SU-DHL-6 (cell line): ENCODE data around the gene NUDT8.

Experiments used
- H2AFZ ChIP-seq: fragments of 200-600 bp; sonication (generic); 2 replicates; pipeline ENCODE4 v1.6.1; 2014; ENCODE audit warnings: low read depth, mild to moderate bottlenecking, moderate library complexity, mixed read lengths, antibody characterized with exemption, low read length; ENCODE audit not compliant: severe bottlenecking
- H3F3A ChIP-seq: fragments of 200-600 bp; shearing (Covaris generic); 2 replicates; pipeline ENCODE4 v1.6.0; 2016; ENCODE audit warnings: antibody characterized with exemption, mild to moderate bottlenecking; ENCODE audit not compliant: insufficient read depth
- H3K27ac ChIP-seq: fragments of 200-600 bp; sonication (generic); 2 replicates; pipeline ENCODE4 v1.5.1; 2016; ENCODE audit warnings: low read depth, mild to moderate bottlenecking, low read length, moderate library complexity, mixed read lengths
- H3K27me3 ChIP-seq: fragments of 200-600 bp; sonication (generic), shearing (Covaris generic); 2 replicates; pipeline ENCODE4 v1.6.0; 2014; ENCODE audit warnings: mild to moderate bottlenecking, low read length
- H3K36me3 ChIP-seq: fragments of 200-600 bp; sonication (generic); 2 replicates; pipeline ENCODE4 v1.6.1; 2014; ENCODE audit warnings: mild to moderate bottlenecking, low read length, mixed read lengths
- H3K4me2 ChIP-seq: fragments of 300-600, 200-600 bp; shearing (Covaris generic), sonication (generic); 2 replicates; pipeline ENCODE4 v1.6.0; 2014; ENCODE audit warnings: low read length, low read depth, mild to moderate bottlenecking; ENCODE audit not compliant: poor library complexity, severe bottlenecking
- H3K4me3 ChIP-seq: fragments of 200-600 bp; sonication (generic); 2 replicates; pipeline ENCODE4 v1.5.1; 2014; ENCODE audit warnings: antibody characterized with exemption, low read length, mild to moderate bottlenecking, mixed read lengths; ENCODE audit not compliant: insufficient read depth, poor library complexity, severe bottlenecking
- H3K79me2 ChIP-seq: fragments of 200-600 bp; sonication (generic); 2 replicates; pipeline ENCODE4 v1.6.1; 2014; ENCODE audit warnings: mild to moderate bottlenecking, low read length, moderate library complexity; ENCODE audit not compliant: insufficient read depth
- H3K9ac ChIP-seq: fragments of 200-600 bp; sonication (generic); 2 replicates; pipeline ENCODE4 v1.7.0; 2014; ENCODE audit warnings: mild to moderate bottlenecking, low read length
- H3K9me2 ChIP-seq: fragments of 200-600 bp; sonication (generic); replicated peaks from 2 replicates; pipeline ENCODE4 v1.6.1; 2014; ENCODE audit warnings: low read length; ENCODE audit not compliant: insufficient read depth
- H3K9me3 ChIP-seq: fragments of 200-600 bp; sonication (generic); 2 replicates; pipeline ENCODE4 v1.6.1; 2014; ENCODE audit warnings: low read length, mixed read lengths; ENCODE audit not compliant: insufficient read depth
- H4K20me1 ChIP-seq: fragments of 200-600 bp; sonication (generic); 2 replicates; pipeline ENCODE4 v1.6.1; 2014; ENCODE audit warnings: low read depth, mild to moderate bottlenecking, antibody characterized with exemption, low read length, moderate library complexity, mixed read lengths
- EZH2phosphoT487 ChIP-seq: fragments of 200-600 bp; sonication (generic), shearing (Covaris generic); conservative IDR thresholded peaks from 2 replicates; pipeline ENCODE4 v1.6.1; 2018; ENCODE audit warnings: mild to moderate bottlenecking, antibody characterized with exemption, low read length, moderate library complexity, mixed read lengths
- TF ChIP-seq, protein P1 (sequence below): fragments of 200-600 bp; sonication (generic); IDR thresholded peaks from one replicate; pipeline ENCODE4 v1.5.1; 2017; ENCODE audit warnings: antibody characterized with exemption, mild to moderate bottlenecking, low read length, moderate library complexity; ENCODE audit not compliant: insufficient read depth, poor library complexity, severe bottlenecking

NUDT8 gene

DNA sequence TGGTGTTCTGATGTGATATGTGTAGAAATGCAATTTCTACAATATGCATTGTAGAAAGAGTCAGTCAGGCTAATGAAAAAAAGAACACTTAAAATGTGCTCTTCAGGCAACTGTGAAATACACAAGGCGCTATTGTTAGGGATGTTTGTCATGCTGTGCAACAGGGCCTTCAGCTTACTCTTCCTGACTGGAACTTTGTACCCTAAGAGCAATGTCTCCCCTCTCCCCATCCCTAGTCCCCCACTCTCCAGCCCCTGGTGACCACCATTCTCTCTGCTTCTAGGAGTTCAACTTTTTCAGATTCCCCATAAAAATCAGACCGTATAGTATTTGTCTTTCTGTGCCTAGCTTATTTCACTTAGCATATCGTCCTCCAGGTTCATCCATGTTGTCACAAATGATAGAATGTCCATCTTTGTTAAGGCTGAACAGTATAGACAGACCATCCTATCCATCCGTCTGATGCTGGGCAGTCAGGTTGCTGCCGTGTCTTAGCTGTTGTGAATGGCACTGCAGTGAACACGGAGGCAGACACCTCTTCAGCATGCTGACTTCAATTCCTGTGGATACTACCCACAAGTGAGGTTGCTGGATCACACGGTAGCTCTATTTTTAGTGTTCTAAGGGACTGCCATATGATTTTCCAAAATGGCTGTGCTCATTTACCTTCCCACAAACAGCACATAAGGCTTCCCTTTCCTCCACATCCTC lies 12.3 kb downstream of the NUDT8 start:
- H3K9ac ChIP-seq: no peak overlapping the region
- H3K4me3 ChIP-seq: no peak overlapping the region
- no peak overlapping the region for H3K4me2 ChIP-seq
- no peaks in the 10 kb centered on the region for H3K27me3 ChIP-seq
- no peaks in the 10 kb centered on the region for H3K36me3 ChIP-seq
- no peak overlapping the region for H2AFZ ChIP-seq
- no peaks in the 10 kb centered on the region for H3K9me2 ChIP-seq
- H3K27ac ChIP-seq: no peak overlapping the region
- TF ChIP-seq EZH2phosphoT487: no peak
- TF ChIP-seq, protein P1, sequence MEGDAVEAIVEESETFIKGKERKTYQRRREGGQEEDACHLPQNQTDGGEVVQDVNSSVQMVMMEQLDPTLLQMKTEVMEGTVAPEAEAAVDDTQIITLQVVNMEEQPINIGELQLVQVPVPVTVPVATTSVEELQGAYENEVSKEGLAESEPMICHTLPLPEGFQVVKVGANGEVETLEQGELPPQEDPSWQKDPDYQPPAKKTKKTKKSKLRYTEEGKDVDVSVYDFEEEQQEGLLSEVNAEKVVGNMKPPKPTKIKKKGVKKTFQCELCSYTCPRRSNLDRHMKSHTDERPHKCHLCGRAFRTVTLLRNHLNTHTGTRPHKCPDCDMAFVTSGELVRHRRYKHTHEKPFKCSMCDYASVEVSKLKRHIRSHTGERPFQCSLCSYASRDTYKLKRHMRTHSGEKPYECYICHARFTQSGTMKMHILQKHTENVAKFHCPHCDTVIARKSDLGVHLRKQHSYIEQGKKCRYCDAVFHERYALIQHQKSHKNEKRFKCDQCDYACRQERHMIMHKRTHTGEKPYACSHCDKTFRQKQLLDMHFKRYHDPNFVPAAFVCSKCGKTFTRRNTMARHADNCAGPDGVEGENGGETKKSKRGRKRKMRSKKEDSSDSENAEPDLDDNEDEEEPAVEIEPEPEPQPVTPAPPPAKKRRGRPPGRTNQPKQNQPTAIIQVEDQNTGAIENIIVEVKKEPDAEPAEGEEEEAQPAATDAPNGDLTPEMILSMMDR: no peak
- H4K20me1 ChIP-seq: no peaks in the 10 kb centered on the region
- 0 out of 2 replicates have a peak, but pooled peaks cover 5% of the 10 kb centered on the region for H3F3A ChIP-seq
- no peaks in the 10 kb centered on the region for H3K9me3 ChIP-seq
- H3K79me2 ChIP-seq: no peaks in the 10 kb centered on the region

DNA sequence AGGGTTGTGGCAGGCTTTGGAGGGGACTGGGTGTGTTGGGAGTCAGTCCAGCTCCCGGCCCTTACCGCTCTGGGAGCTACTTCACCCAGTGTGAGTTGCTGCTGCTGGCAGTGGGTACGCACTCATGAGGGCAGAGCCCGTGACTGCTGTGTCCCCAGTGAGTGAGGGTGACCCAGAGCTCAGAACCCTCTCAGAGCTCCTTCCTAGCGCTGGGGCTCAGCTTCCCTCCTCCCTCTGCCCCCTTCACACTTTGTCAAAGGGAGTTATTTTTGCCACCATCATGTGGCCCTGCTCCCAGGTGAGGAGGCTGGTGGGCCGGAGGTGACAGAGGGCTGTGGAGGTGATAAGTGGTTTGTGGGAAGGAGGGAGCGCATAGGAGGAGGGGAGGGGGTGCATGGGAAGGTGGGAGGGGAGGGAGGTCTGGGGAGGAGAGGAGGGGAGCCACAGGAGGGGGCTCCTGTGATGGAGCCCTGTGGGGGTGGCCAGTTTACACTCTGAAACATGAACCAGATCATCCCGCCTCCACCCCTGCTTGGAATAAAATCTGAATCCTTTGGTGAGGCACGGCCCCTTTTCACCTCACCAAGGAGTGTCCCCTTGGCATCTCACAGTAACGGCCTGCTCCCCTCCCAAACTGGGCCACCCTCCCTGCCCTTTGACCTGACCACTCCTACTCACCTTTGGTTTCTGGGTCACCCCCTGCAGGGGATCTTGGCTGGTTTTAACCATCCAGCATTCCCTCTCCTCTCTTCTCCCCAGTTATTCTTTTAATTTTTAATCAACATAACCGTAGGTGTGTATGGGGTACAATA lies 13.1 kb downstream of the NUDT8 start:
- Histone ChIP-seq H3K9ac (no peak overlapping the region), H3K4me2 (no peak overlapping the region), H3F3A (0 out of 2 replicates have a peak, but pooled peaks cover 5% of the 10 kb centered on the region), H3K9me2 (no peaks in the 10 kb centered on the region), H4K20me1 (no peaks in the 10 kb centered on the region), H3K27me3 (no peaks in the 10 kb centered on the region), H3K27ac (no peak overlapping the region), H2AFZ (no peak overlapping the region), H3K79me2 (no peaks in the 10 kb centered on the region), H3K9me3 (no peaks in the 10 kb centered on the region), H3K36me3 (no peaks in the 10 kb centered on the region), H3K4me3 (no peak overlapping the region)
- TF ChIP-seq, protein P1: no peak
- no peak for TF ChIP-seq EZH2phosphoT487

DNA sequence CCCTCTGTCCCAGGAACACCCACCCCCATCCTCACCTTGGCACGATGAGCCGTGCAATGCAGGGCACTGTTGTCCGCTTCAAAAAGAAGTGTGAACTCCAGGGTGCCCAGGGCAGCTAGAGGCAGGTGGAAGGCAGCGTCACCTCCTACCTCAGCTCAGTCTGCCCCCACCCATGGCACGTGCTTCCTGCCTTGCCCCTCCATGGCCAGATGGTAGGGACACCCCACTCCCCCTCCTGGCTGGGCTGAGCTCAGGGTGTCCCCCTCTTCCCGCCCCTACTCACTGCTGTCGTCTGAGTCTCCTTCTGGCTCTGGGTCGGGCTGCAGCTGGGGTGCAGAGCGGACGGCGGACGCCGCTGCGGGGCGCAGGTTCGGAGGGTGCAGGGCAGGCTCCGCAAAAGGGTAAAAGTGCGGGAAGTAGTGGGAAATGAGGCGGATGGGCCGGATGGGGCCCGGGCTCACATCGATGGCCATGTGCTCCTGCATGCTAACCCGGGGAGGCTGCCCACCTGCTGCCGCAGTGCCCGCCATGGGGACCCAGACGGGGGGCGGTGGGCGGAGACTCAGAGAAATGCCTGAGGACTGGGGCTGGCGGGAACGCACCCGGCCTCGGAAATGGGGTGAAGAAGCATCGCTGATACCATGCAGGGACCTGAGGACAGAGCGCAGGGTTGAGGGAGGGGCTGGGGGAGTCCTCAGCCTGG lies 13.9 kb downstream of the NUDT8 start:
- Histone ChIP-seq H3K9ac (no peak overlapping the region), H3F3A (0 out of 2 replicates have a peak, but pooled peaks cover 5% of the 10 kb centered on the region), H3K9me3 (no peaks in the 10 kb centered on the region), H3K27me3 (no peaks in the 10 kb centered on the region), H3K4me3 (no peak overlapping the region), H3K27ac (no peak overlapping the region), H3K9me2 (no peaks in the 10 kb centered on the region), H4K20me1 (no peaks in the 10 kb centered on the region), H3K36me3 (no peaks in the 10 kb centered on the region), H3K4me2 (no peak overlapping the region), H2AFZ (no peak overlapping the region), H3K79me2 (no peaks in the 10 kb centered on the region)
- TF ChIP-seq EZH2phosphoT487: no peak
- TF ChIP-seq, protein P1: no peak
